HG02759 (cell line): Measurements from ENCODE around the gene TTC3.
A peak's percentile ranks its signal among the peaks of the same experiment; 100 is the strongest.
"Not testable (repeated sequence)": the region's sequence is repeated elsewhere in the genome, so short reads cannot be mapped to it uniquely, and the experiment has no call there.

ENCODE experiments used
- ATAC-seq: cut with Tn5 transposase; IDR thresholded peaks from one replicate; pipeline ENCODE4 v1.9.1; 2021; ENCODE audit warnings: mild to moderate bottlenecking, moderate library complexity; ENCODE audit not compliant: unreplicated experiment

The TTC3 gene, protein sequence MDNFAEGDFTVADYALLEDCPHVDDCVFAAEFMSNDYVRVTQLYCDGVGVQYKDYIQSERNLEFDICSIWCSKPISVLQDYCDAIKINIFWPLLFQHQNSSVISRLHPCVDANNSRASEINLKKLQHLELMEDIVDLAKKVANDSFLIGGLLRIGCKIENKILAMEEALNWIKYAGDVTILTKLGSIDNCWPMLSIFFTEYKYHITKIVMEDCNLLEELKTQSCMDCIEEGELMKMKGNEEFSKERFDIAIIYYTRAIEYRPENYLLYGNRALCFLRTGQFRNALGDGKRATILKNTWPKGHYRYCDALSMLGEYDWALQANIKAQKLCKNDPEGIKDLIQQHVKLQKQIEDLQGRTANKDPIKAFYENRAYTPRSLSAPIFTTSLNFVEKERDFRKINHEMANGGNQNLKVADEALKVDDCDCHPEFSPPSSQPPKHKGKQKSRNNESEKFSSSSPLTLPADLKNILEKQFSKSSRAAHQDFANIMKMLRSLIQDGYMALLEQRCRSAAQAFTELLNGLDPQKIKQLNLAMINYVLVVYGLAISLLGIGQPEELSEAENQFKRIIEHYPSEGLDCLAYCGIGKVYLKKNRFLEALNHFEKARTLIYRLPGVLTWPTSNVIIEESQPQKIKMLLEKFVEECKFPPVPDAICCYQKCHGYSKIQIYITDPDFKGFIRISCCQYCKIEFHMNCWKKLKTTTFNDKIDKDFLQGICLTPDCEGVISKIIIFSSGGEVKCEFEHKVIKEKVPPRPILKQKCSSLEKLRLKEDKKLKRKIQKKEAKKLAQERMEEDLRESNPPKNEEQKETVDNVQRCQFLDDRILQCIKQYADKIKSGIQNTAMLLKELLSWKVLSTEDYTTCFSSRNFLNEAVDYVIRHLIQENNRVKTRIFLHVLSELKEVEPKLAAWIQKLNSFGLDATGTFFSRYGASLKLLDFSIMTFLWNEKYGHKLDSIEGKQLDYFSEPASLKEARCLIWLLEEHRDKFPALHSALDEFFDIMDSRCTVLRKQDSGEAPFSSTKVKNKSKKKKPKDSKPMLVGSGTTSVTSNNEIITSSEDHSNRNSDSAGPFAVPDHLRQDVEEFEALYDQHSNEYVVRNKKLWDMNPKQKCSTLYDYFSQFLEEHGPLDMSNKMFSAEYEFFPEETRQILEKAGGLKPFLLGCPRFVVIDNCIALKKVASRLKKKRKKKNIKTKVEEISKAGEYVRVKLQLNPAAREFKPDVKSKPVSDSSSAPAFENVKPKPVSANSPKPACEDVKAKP (N-terminal part only)

DNA sequence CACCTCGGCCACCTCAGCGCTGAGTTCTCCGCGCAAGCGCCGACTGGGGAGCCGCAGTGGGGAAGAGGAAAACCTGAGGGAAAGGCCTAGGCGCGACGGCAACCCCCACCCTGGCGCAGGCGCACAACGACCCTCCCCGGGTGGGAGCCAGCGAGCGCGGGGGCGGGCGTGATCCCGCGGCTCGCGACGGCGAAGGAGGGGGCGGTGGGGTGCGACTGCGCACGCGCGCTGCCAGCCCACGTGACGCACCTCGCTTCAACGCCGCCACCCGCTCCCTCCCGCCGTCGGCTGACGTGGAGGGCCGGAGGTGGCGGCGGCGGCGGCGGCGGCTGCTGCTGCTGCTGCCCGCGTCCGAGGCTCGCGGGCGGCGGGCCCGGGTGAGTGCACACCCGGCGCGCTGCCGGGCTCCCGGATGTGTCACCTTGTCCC, at the start of gene TTC3, which contains the start of gene PIGP:
Gene TTC3, plus strand, starts transcription at position 267 of the 429 bp plus-strand sequence. CDS start 14,004 bp downstream, outside the sequence.
Gene PIGP, minus strand, starts transcription at position 84 of the 429 bp plus-strand sequence. CDS start 556 bp downstream, outside the sequence.
- peak; percentile 76 for ATAC-seq

DNA sequence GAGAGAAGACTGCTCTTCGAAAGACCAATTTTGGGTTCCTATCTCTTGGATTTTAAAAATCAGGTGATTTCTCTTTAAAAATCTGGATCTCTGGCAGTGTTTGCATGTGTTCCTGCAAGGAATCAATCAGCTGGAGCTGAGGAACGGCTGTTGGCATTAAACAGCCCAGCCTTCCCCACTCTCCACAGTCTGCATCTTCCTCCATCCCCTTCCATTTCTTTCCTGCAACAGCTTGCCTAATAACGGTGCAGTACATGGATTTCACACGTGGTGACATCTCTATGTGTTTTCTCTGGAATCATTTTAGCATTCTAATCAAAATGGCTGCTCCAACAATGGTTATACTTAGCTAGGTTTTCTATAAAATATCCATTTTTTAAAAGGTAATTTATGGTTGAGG, 46.6 kb upstream of the TTC3 start:
- no peak for ATAC-seq

DNA sequence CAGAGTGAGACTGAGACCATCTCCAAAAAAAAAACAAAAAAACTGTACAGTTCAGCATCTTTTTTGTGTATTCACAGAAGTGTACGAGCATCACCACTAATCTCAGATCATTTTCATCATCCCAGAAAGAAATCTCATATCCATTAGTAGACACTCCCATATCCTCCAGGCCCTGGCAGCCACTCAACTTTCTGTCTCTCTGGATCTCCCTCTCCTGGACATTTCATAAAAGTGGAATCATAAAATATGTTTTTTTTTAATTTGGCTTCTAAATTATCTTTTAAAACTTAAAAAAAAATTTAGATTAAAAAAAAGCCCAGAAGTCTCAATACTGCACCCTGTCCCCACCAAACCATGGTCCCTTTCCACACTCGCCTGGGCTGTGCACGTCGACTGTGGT, 44.5 kb upstream of the TTC3 start:
- no peak for ATAC-seq

DNA sequence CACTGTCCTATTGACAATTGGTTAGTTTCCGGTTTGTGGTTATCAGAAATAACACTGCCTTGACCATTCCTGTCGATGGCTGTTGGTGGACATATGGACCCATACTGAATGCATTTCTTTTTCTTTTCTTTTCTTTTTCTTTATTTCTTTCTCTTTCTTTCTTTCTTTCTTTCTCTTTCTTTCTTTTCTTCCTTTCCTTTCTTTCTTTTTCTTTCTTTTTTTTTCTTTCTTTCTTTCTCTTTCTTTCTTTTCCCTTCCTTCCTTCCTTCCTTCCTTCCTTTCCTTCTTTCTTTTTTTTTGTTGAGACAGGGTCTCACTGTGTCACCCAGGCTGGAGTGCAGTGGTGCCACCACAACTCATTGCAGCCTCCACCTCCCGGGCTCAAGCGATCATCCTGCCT, 42.2 kb upstream of the TTC3 start:
- ATAC-seq = no peak

DNA sequence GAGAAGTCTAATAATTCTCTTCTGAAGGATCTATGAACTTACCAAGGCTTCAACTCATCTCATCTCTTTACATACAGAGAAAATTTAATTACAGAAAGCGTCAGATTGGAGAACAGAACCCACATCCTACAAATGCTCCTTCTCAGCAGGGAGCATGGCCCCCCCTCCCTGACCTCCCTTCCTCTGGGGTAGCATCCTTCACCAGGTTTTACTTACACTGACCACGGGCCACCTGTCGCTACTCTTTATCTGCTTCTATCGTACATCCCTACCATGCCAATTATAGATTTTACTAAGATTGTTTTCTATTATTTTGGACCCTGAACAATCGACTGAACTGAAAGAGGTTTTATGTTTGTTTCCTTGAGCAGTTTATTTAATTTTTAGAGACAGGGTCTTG, 40.8 kb upstream of the TTC3 start:
- no peak for ATAC-seq

DNA sequence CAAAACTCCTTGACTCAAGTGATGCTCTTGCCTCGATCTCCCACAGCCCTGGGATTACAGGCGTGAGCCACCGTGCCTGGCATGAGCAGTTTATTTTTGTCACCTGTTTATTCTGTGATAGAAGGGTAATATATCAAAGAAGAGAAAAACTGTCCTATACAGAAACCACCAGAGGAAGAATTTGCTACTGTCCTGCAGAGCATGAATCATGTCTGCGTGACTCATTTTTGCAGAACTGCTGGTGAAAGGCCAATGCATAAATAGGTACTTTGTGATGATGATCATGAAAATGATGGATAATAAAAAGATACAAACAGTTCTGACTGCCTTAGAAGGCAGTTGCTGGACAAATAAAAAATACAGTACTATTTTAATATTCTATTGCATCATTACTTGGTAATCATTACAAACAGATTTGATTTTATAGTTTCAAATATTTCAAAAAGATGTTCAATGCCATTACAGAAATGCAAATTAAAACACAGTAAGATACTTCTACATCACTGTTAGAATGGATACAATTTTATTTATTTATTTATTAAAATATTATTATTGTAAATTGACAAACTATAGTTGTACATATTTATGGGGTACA, 40.1 kb upstream of the TTC3 start:
- ATAC-seq = no peak

DNA sequence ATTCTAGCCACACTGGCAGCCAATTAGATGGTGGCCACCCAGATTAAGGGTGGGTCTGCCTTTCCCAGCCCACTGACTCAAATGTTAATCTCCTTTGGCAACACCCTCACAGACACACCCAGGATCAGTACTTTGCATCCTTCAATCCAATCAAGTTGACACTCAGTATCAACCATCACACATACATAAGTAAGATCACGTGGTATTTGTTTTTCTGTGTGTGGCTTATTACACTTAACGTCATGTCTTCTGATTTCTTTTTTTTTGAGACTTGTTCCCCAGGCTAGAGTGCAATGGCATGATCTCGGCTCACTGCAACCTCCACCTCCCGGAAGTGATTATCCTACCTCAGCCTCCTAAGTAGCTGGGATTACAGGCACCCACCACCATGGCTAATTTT, 38.7 kb upstream of the TTC3 start:
- ATAC-seq = not testable (repeated sequence)

DNA sequence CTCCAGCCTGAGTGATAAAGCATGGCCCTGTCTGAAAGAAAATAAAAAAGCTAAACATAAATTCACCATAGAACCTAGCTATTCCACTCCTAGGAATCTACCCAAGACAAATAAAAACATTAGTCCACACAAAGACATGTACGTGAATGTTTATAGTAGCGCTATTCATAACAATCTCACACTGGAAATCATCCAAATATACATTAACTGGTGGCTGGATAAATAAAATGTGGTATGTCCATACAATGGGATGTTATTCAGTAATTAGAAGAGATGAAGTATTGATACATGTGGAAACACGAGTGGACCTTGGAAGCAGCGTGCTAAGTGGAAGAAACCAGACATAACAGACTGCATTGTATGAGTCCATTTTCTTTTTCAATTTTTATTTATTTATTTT, 36.9 kb upstream of the TTC3 start:
- ATAC-seq = no peak

DNA sequence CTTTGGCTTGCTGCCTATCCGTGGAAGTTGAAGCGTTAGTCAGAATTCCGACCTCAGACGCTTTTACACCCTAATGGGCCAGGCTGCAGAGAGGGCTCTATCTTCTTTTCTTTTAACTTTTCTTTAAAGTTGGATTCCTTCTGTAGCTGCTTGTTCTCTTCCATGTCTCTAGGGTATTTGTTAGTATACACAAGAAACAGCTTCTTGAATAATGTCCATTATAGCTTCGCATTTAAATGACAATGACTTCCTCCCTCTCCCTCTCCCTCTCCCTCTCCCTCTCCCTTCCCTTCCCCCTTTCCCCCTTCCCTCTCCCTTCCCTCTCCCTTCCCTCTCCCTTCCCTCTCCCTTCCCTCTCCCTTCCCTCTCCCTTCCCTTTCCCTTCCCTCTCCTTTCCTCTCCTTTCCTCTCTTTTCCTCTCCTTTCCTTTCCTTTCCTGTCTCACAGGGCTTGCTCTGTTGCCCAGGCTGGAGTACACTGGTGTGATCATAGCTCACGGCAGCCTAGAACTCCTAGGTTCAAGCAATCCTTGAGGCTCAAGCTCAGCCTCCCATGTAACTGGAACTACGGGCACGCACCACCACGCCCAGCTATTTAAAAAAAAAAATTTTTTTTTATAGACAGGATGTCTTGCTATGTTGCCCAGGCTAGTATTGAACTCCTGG, 33.5 kb upstream of the TTC3 start:
- ATAC-seq = no peak

DNA sequence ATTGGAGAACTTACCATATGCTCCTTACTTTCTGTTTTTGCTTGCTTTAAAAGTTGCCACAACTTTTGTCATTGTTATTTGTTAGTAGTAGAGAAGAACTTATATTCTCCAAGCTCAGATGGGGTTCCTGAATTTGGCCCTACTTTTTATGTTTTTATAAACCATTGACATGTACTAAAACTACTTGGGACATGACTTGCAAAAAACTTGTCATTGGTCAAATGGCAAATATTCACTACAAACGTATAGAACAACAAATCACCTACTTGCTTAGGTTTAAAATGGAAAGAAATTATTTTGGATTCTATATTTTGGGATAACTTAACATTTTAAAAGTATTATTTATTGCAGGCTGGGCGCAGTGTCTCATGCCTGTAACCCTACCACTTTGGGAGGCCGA, 32.8 kb upstream of the TTC3 start:
- ATAC-seq = no peak

DNA sequence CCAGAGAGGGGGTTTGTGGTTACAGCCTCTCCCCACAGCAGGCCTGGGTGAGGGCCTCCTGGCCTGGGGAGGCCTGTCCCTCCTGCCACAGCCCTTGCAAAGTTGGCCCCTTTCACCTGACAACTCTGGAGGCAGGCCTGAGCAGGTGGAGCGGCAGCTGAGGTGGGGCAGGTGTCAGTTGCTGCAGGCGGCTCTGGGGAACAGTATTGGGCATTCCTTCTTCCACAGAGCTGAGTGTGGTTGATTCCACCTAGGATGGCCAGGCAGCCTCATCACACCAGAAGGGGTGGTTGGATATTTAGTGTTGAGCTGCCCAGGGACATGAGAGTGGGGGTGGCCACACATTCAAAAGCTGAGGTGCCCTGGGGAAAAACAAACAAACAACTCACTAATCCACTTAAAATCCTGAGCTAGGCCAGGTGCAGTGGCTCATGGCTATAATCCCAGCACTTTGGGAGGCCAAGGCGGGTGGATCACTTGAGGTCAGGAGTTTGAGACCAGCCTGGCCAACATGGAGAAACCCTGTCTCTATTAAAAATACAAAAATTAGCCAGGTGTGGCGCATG, 31.3 kb upstream of the TTC3 start:
- no peak for ATAC-seq

DNA sequence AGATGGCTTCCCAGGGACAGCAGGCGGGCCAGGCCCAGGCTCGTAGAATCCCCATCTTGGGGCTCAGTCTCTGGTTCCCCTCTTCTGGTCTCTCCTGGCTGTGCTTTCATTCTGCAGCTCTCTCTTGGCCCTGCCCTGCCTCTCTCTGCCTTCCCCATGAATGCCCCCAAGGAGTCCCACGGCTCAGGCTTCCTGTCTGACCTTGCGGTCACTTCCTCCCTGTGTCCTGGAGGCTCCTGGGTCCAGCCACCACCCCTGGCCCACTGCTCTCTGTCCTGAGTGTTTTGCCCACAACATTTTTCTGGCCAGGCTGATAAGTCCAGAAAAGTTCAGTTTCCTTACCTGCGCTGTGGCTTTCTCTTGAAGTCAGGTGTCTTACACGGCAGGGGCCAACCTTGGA, 29.2 kb upstream of the TTC3 start:
- no peak for ATAC-seq

DNA sequence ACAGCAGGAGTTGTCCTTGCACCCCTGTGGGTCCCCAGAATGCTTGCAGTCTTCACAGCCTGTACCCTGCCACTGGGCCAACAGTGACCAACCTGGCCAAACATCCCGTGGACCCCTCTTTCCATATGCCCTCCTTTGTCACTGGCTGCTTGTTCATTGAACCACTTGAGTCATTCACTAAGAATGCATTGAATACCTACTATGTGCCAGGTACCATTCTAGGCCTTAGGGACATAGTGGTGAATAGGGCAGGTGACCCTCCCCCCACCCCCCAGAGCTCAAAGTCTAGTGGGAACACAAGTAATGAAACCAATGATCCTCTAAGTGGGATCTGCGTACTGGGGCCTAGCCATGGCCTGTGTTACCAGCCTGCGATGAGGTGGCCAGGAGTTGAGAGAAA, 28.4 kb upstream of the TTC3 start:
- no peak for ATAC-seq

DNA sequence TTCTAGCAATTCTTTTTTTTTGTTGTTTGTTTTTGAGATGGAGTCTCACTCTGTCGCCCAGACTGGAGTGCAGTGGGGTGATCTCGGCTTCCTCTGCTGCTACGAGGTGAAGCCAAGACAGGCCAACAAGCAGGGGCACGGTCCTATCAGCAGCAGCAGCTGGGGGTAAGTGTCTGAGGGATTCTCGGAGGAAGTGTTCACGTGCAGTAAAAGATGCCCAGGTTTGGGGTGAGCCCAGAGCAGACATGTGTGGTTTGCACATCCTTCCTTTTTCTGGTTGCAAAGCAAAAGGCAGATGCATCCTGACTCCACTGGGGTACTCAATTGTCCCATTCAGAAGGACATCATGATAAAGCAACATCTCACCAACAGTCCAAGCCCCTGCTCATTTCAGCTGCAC, 27.9 kb upstream of the TTC3 start:
- no peak for ATAC-seq

DNA sequence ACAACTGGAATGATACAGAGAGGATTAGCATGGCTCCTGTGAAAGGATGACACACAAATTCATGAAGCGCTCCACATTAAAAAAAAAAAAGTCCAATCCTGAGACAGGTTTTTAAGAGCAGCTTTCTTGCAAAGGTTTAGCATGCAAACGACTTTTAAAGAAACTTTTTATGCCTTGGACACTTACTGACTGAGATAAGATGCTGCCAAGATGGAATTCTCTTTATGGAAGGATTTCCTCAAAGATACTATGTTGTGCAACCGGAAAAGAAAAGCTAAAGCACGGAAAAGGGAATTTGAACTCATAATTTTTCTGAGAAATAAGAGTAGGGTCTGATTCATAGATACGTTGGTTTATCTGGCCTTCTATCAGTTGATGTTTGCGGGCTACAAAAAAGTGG, 27.5 kb upstream of the TTC3 start:
- no peak for ATAC-seq

DNA sequence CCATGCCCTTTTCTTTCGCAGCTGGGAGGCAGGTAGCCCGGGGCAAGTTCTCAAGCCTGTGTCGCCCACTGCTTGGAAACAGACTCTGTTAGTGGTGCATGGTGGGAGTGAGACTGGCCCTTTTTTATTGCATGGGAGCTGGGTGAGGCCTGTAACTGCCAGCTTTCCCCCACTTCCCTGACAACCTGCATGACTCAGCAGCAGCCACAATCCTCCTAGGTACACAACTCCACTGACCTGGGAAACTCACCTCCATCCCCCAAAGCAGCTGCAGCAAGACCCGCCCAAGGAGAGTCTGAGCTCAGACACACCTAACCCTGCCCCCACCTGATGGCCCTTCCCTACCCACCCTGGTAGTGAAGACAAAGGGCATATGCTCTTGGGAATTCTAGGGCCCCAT, 26.0 kb upstream of the TTC3 start:
- no peak for ATAC-seq

DNA sequence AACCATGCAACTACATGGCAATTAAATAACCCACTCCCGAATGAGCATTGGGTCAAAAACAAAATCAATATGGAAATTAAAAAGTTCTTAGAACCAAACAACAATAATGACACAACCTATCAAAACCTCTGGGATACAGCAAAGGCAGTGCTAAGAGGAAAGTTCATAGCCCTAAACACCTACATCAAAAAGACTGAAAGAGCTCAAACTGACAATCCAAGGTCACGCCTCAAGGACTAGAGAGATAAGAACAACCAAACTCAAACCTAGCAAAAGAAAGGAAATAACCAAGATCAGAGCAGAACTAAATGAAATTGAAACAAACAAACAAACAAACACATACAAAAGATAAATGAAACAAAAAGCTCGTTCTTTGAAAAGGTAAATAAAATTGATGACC, 23.3 kb upstream of the TTC3 start:
- ATAC-seq = not testable (repeated sequence)

DNA sequence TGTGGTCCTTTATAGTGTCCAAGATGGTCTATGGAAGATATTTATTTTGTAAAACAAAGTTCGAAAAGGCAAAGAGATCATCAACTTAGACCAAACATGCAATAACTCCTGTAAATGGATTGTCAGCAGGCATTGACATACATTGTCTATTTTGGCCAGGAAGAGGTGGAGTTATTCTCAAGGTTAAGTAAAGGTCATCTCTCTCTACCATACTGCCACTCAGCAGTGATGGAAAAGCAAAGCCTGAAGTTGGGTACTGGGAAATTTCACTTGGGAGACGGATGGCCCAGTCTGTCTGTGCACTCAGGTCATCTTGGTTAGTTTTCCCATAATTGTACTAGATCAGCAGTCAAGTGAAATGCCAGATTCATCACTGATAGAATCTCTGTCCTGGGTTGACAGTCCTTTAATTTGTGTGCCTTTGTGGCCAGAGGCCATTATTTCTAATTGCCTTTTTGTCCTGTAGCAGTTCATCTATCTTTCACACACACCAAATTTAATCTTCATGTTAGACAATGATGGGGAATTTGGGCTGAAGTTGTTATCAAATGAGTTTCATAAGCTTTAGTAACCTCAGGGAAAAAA, 17.7 kb upstream of the TTC3 start:
- ATAC-seq = no peak

DNA sequence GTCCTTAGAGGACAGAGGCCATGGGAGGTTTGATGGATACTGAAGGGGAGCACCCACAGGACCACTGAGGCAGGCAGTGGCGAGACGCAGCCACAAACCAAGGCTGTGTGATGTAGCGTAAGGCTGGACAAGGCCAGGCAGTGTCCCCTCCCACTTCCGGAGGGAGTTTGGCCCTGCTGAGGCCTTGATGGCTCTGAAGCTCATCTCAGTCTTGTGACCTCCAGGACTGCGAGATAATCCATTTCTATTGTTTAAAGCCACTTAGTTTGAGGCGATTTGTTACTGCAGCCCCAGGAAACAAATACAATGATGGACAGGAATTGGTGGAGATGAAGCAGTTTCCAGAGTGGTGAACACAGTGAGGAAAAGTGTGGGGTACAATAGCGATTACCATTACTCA, 15.4 kb upstream of the TTC3 start:
- ATAC-seq = no peak
